A549 (cell line): ENCODE results near the gene USP24.

Experiments
- POLR2A ChIP-seq: IDR thresholded peaks from 2 replicates; pipeline ENCODE4 v1.6.1; 2012; ENCODE audit warnings: mild to moderate bottlenecking, low read length
- RFX5 ChIP-seq: fragments of 450-650 bp; IDR thresholded peaks from 2 replicates; pipeline ENCODE4 v1.7.1; 2014; ENCODE audit warnings: antibody characterized with exemption, mild to moderate bottlenecking, moderate library complexity

DNA sequence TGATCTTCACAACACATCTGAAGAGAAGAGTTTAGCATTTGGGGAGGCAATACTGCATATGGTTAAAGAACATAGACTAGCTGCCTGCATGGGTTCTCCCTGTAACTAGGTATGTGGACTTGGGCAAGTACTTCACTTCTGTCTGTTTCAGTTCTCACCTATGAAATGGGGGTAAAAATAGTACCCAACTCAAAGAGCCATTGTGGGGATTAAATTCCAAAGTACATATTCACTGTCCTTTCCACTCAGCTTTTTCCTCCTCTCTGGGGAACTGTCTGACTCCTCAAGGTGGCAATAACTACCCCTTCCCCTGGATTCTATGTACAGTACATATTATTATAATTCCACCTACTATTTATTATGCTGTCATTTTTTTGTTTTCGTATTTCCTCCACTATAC, 44.7 kb downstream of the USP24 start:
- TF ChIP-seq RFX5 (no peak), POLR2A (no peak)
